HEK293T (cell line): ENCODE results near the gene NMS.

ENCODE experiments used
- BHLHE40 ChIP-seq: fragments of 450-650 bp; IDR thresholded peaks from 2 replicates; pipeline ENCODE4 v1.6.1; 2016; ENCODE audit warnings: mild to moderate bottlenecking, moderate library complexity, borderline replicate concordance
- ELF4 ChIP-seq: fragments of 450-650 bp; IDR thresholded peaks from 2 replicates; pipeline ENCODE4 v1.6.1; 2017; ENCODE audit warnings: antibody characterized with exemption
- FOXA1 ChIP-seq: fragments of 450-650 bp; IDR thresholded peaks from 2 replicates; pipeline ENCODE4 v1.6.1; 2016; ENCODE audit warnings: mild to moderate bottlenecking
- FOXM1 ChIP-seq: fragments of 450-650 bp; IDR thresholded peaks from 2 replicates; pipeline ENCODE4 v1.6.1; 2017; ENCODE audit warnings: mild to moderate bottlenecking, borderline replicate concordance
- SP1 ChIP-seq: fragments of 450-650 bp; IDR thresholded peaks from 2 replicates; pipeline ENCODE4 v1.6.1; 2017
- SUZ12 ChIP-seq: fragments of 450-650 bp; IDR thresholded peaks from 2 replicates; pipeline ENCODE4 v1.6.1; 2016; ENCODE audit warnings: mild to moderate bottlenecking
- TARDBP ChIP-seq: fragments of 450-650 bp; IDR thresholded peaks from 2 replicates; pipeline ENCODE4 v1.6.1; 2016
- ZNF384 ChIP-seq: fragments of 450-650 bp; IDR thresholded peaks from 2 replicates; pipeline ENCODE4 v1.6.1; 2016
- TF ChIP-seq, protein P1 (sequence below): fragments of 450-650 bp; IDR thresholded peaks from 2 replicates; pipeline ENCODE4 v1.6.1; 2016

DNA sequence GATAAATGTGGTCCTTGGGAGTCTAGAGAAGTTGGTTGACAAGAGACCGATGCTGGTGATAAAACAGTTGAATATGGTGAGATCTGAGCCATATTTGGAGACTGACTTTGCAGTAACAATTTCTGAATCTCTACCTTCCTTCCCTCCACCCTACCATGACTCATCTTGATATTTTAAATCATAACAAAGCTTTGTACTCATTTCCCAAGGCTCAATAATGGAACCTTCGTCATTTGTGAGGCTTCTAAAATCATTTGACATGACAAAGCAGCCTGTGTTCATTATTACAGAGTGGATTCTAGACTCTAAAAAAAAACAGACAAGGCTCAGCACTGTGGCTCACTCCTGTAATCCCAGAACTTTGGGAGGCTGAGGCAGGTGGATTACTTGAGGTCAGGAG, 54.0 kb downstream of the NMS start:
- no peak for TF ChIP-seq TARDBP
- no peak for TF ChIP-seq BHLHE40
- TF ChIP-seq, protein P1, sequence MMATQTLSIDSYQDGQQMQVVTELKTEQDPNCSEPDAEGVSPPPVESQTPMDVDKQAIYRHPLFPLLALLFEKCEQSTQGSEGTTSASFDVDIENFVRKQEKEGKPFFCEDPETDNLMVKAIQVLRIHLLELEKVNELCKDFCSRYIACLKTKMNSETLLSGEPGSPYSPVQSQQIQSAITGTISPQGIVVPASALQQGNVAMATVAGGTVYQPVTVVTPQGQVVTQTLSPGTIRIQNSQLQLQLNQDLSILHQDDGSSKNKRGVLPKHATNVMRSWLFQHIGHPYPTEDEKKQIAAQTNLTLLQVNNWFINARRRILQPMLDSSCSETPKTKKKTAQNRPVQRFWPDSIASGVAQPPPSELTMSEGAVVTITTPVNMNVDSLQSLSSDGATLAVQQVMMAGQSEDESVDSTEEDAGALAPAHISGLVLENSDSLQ, result no peak
- no peak for TF ChIP-seq ZNF384
- no peak for TF ChIP-seq FOXA1
- TF ChIP-seq ELF4, result no peak
- TF ChIP-seq SUZ12, result no peak
- no peak for TF ChIP-seq FOXM1
- TF ChIP-seq SP1, result no peak
